Measurements from ENCODE around the gene SHLD1.

The SHLD1 gene

GRCh38 chr20:5848711-5849505, 98.7 kb downstream of the SHLD1 start:
- peak; percentile 23 for DNase-seq (ENCODE audit: low read depth)

GRCh38 chr20:5855939-5856338, 105.7 kb downstream of the SHLD1 start:
- no peak for DNase-seq (ENCODE audit: low read depth)

- peak; percentile 36 for DNase-seq (ENCODE audit: low read depth)
These were observed 109.4 kb downstream of the SHLD1 start for GRCh38 chr20:5859608-5860007.

- no peak for DNase-seq (ENCODE audit: low read depth)
These were observed 112.5 kb downstream of the SHLD1 start for GRCh38 chr20:5862703-5863039.

GRCh38 chr20:5863040-5863833, 113.0 kb downstream of the SHLD1 start:
- peak; percentile 53 for DNase-seq (ENCODE audit: low read depth)

- DNase-seq (ENCODE audit: low read depth), result no peak
These were observed 114.2 kb downstream of the SHLD1 start for GRCh38 chr20:5864428-5864827.

GRCh38 chr20:5864873-5865587, 114.8 kb downstream of the SHLD1 start:
- peak; percentile 35 for DNase-seq (ENCODE audit: low read depth)

GRCh38 chr20:5865604-5866003, 115.4 kb downstream of the SHLD1 start:
- no peak for DNase-seq (ENCODE audit: low read depth)

- no peak for DNase-seq (ENCODE audit: low read depth)
These were observed 120.4 kb downstream of the SHLD1 start for GRCh38 chr20:5870568-5870981.

GRCh38 chr20:5871459-5872410, 121.5 kb downstream of the SHLD1 start:
- DNase-seq (ENCODE audit: low read depth), result no peak

- no peak for DNase-seq (ENCODE audit: low read depth)
These were observed 126.9 kb downstream of the SHLD1 start for GRCh38 chr20:5877128-5877527.

GRCh38 chr20:5880326-5880725, 130.1 kb downstream of the SHLD1 start:
- DNase-seq (ENCODE audit: low read depth), result no peak

- no peak for DNase-seq (ENCODE audit: low read depth)
These were observed 131.5 kb downstream of the SHLD1 start for GRCh38 chr20:5881703-5882102.

- DNase-seq (ENCODE audit: low read depth), result no peak
These were observed 132.0 kb downstream of the SHLD1 start for GRCh38 chr20:5882166-5882565.

GRCh38 chr20:5884465-5885335, 134.5 kb downstream of the SHLD1 start:
- DNase-seq (ENCODE audit: low read depth), result no peak

- no peak for DNase-seq (ENCODE audit: low read depth)
These were observed 135.7 kb downstream of the SHLD1 start for GRCh38 chr20:5885866-5886265.

GRCh38 chr20:5886788-5887187, 136.6 kb downstream of the SHLD1 start:
- no peak for DNase-seq (ENCODE audit: low read depth)

- no peak for DNase-seq (ENCODE audit: low read depth)
These were observed 137.2 kb downstream of the SHLD1 start for GRCh38 chr20:5887386-5887785.

GRCh38 chr20:5888041-5888440, 137.8 kb downstream of the SHLD1 start:
- DNase-seq (ENCODE audit: low read depth), result no peak

GRCh38 chr20:5890773-5891441, 140.7 kb downstream of the SHLD1 start:
- no peak for DNase-seq (ENCODE audit: low read depth)
